NOMO-1 treated with DMSO at 0.1 percent for 48 hours (cell line): Measurements from ENCODE around the gene CDSN.
A peak's percentile ranks its signal among the peaks of the same experiment; 100 is the strongest.

Source experiments
- DNase-seq: peaks from one replicate; lab custom pipeline; 2025; ENCODE audit not compliant: unreplicated experiment; lab: John Stamatoyannopoulos, UW

Gene CDSN

DNA sequence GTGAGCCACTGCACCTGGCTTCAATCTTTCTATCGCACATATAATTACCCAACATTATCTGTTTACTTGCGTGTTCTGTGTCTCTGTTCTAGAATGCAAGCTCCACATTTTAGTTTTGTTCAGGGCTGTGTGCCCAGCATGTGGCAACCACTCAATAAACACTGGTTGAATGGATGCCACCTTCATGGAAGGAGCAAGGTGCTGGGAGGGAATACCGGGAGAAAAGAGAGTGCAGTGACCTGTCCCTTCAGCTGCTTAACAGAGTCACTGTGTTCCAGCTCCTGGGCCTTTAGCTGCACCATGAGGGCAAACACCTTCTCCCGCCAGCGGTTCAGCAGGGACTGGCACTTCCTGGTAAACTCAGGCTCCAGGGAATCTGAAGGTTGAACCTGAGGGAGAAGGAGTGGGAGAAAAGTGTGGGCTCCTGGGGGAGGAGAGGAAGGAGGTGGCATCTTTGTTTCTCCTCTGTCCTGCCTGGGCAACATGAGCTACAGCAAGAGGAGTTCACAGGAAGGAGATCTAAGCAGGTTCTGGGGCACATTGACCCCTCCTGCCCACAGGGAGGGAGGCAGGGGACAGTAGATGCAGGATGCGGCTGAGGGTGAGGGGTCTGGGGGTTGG lies 29.7 kb upstream of the CDSN start:
- no peak for DNase-seq

DNA sequence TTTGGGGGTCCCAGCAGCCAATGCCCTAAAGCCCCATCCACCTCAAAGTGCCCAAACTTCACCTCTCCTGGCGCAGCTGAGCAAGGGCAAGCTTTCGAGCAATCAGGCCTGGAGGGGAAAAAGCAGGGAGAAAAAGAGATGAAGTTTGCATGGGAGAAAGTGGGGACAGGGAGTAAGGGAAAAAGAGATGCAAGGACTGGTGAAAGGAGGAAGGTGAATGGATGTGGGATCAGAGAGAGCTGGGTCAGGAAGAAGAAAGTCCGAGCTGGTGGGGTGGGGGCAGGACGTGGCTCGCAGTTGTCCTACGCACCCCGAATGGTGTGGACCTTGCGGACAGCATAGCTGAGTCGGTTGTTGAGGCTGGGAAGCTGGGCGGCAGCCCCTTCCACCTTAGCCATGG lies 25.1 kb upstream of the CDSN start:
- no peak for DNase-seq

DNA sequence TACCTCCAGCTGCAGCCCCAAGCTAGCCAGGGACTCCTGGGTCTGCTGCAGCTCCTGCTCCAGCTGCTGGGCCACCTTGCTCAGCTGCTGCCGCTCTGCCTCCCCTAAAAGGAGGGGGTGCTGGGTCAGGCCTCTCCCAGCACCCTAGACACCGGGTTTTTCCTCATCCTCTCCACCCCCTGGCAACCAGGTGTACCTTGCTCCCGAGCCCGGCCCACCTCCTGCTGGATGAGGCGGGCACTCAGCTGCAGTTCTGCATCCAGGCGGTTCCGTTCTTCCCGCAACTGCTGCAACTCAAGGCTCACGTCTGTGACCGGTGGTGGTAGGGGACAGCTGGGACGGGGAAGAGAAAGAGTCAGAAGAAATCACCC lies 24.7 kb upstream of the CDSN start:
- no peak for DNase-seq

DNA sequence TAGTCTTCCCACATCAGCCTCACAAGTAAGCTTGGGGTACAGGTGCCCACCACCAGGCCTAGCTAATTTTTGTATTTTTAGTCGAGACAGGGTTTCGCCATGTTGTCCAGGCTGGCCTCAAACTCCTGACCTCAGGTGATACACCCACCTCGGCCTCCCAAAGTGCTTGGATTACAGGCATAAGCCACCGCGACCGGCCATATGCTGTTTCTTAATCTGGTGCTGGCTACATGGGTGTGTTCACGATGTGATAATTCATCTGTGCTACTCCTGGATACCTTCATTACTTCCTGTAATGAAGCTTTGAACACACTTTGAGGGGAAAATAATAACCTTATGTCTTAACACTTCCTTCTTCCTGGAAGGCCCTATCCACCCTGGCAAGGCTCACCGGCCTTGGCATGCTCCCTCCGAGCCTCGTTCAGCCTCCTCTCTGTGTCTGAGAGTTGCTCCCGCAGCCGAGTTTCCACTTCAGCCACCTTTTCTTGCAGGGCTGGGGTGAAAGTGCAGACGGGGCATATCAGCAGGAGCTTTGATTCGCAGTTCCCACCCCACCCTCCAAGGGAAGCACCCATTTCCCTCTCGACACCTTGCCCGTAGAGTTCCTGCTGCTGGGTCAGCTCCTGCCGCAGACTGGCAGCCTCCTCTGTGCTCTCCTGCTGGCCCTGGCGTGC lies 24.2 kb upstream of the CDSN start:
- no peak for DNase-seq

DNA sequence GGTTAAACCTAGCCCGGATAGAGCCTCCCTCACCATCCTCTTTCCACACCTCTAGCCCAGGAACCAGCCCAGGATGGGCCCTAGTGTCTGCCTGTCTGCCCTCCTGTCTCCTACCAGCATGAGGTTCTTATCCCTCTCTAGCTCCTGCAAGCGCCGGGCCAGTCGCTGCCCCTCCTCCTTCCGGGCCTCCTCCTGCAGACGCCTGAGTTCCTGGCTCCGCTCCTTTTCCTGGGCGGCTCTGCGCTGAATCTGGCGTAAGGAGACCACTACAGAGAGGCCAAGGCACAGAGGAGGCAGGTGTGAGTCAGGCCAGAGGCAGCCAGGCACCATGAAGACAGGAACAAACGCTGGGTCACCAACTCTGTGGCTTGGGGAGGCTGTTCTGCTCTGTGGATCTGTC lies 22.9 kb upstream of the CDSN start:
- no peak for DNase-seq

DNA sequence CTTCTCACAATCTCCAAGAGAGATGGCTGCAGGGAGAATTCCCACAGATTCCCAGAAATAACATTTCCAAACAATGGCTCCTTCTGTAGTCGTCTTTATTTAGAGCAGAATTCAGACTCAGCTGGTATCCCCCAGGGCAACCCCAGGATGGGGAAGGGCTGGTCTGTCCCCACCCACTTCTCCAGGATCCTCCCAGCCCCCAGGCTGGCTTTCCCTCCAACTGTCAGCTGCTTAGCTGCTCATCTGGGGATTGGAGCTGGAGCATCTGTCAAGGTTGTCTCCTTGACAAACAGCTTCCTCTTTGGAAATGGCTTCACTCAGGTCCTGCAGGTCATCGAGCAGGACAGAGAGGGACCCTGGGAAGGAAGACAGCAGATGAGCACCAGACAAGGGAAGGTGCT lies 22.1 kb upstream of the CDSN start:
- DNase-seq, result no peak

DNA sequence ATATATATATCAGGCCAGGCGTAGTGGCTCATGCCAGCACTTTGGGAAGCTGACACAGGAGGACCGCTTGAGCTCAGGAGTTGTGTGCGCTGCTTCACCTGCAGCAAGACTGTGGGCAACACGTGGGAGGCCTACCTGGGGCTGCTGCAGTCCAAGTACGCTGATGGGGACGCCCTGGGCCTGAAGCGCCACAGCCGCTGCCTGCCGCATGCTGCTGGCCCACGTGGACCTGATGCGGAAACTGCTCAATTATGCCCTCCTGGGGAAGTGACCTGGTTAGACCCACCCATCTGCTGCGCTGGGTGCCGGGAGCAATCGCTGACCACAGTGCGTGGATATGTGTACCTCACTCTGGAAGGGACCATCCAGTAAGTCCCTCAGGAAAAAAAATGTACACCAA lies 20.4 kb upstream of the CDSN start:
- no peak for DNase-seq

DNA sequence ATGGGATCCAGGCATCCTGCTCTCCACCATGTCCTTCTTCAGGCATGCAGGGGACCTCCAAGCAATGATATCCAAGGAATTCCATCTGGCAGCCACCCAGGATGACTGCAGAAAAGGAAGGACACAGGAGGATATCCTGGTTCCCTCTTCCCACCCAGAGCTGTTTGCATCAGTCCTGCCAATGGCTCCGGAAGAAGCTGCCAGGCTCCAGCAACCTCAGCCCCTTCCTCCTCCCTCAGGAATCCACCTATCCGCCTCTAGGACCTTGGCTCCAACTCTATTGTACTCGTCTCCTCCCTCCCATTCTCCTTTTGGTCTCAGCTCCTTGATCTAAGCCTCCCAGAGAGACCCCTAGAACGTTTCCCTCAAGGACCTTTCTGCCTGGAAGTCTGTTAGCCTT lies 19.4 kb upstream of the CDSN start:
- DNase-seq, result no peak

DNA sequence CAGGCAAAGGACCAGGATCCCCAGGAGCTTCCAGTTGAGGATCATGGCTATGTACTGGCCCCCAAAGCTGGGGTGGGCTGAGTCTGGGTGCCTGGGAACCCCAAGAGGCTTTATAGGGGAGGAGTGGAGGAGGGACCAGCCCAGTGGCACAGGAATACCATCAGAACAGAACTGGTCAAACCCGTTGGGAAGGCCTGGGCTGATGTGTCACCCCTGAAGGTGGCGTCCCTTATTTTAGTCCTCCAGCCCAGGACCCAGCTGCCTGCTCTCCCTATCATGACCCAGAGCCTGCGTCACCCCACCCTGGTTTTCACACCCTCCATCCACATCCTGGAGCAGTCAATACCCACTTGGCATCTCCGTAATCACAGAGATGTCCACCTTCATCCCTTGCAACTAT lies 18.7 kb upstream of the CDSN start, which contains the start of gene PSORS1C2:
Gene PSORS1C2, minus strand, starts transcription at position 85 of the 400 bp plus-strand sequence. Its CDS starts 40 bp downstream, at position 45.
- DNase-seq, result no peak

DNA sequence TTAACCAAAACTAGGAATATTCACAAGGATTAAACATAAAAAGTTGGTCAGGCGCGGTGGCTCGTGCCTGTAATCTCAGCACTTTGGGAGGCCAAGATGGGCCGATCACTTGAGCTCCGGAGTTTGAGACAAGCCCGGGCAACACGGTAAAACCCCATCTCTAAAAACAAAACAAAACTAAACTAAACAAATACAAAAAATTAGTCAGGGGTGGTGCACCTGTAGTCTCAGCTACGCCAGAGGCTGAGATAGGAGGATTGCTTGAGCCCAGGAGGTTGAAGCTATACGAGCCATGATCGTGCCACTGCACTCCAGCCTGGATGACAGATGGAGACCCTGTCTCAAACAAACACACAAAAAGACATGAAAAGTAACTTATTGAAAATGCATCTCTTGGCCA lies 15.5 kb upstream of the CDSN start:
- no peak for DNase-seq

DNA sequence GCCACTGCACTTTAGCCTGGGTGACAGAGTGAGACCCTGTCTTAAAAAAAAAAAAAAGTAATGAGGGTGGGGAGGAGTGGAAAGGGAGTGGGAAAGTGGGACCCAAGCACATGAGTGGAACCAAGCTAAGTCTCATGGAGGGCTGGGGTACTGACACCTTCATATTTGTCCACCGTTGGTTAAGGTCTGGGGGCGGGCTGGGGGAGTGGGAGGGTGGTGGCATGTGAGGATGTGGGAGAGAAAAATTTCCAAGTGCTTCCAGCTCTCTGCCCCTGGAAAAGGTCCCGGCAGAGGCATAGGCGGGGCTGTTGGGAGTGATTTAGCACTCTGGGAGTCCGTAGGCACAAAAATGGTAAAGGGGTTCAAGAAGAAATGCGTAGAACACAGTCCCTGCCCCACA lies 12.6 kb upstream of the CDSN start:
- DNase-seq, result no peak

DNA sequence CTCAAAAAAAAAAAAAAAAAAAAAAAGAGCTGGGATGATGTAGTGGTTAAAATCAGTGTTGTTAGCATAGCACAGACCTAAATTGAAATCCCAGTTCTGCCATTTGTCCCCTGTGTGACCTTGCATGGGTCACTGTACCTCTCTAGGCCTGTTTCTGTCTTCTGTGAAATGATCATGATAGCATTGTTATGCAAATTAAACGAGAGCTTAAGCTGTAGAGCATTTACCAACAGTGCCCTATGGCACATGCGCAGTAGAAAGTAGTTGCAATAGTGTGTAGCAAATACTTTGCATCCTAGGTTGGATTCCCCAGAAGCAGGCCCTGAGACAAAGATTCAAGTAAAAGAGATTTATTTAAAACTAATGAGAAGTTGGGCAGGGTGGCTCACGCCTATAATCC lies 11.3 kb upstream of the CDSN start:
- no peak for DNase-seq

DNA sequence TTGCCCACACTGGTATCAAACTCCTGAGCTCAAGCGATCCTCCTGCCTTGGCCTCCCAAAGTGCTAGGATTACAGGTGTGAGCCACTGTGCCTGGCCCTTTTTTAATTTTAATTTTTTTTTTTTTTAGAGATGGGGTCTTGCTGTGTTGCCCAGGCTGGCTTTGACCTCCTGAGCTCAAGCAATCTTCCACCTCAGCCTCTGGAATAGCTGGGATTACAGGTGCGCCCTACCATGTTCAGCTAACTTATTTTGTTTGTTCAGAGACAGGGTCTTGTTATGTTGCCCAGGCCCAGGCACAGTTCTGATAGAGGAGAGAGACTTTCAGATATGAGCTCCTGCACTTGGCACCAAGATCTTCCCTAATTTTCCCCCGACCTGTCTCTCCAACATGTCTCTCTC lies 10.5 kb upstream of the CDSN start:
- no peak for DNase-seq

DNA sequence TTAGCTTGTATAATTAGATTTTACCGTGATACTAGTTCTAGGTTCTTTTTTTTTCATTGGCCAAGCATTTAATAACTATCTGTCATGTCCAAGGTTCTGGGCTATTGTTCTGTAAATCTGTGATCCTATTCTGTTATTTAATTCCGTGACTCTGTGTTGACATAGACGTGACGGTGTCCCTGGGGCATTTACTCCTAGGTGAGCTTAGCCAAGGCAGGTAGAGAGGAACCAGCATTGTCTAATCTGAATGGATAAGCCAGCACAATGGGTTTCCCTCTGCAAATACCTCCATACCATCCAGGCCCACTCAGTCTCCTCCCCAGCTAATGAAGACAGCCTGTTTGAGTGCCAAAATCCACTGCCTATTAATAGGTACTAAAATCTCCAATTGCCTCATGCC lies 8.9 kb upstream of the CDSN start:
- DNase-seq, result no peak

DNA sequence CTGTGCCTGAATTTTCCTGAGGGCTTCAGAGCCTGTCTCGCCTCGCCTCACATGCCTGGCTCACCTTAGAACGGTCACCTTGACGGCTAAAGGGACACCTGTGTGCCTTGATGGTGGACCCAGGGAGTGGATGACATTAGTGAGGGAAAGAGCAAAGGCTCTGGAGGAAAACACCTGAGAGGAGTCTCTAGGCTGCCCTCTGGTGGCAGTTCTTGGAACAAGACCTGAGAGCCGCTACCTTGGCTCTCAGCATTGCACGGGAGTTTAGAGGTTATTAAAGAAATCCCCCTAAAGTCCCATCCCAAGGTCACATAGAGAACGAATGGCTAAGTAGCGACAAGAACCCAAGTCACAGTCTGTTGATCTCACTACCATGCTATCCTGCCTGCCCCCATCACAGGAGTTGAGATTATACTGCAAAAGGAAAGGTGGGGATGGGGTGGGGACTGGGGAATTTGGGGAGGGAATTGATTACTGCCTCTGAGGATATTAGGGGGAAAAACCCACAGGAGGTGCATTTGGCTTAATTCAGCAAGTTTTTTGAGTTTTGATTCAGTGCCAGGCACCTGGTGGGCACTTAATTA lies 7.9 kb upstream of the CDSN start:
- peak; percentile 23 for DNase-seq

DNA sequence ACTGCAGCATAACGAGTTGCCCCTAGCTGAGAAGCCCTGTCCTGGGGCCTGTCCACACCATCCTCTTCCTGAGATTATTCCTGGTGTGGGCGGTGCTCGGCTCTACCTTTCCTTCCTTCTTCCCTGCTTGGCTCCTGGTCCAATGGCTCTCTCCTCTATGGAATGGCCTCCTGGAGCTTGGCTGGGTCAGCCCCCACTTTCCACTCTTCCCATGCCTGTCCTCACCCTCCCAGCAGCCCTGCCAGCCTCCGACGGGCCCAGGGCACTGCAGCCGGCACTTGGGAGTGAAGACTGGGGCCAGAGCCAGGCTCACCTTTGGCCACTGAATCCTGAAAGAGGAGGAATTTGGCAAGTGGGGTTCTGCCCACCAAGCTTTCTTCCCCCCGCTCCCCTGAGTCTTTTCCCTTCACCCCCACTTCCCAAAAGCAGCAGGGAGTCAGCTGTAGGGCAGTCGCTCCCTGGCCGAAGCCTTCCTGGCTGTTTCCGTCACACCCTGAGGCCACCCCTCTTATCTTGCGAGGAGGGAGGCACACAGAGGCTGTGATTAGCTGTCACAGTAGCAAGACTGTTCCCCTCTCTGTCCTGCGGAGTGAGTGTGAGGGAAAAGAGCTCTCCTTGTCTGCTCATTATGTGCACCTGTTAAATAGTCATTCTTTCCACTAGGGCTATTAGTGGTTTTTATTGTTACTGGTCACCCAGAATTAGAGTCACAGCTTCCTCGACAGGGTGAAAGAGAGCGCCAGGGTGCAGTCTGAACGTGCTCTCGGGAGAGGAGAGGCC lies 6.3 kb upstream of the CDSN start:
- DNase-seq, result no peak

DNA sequence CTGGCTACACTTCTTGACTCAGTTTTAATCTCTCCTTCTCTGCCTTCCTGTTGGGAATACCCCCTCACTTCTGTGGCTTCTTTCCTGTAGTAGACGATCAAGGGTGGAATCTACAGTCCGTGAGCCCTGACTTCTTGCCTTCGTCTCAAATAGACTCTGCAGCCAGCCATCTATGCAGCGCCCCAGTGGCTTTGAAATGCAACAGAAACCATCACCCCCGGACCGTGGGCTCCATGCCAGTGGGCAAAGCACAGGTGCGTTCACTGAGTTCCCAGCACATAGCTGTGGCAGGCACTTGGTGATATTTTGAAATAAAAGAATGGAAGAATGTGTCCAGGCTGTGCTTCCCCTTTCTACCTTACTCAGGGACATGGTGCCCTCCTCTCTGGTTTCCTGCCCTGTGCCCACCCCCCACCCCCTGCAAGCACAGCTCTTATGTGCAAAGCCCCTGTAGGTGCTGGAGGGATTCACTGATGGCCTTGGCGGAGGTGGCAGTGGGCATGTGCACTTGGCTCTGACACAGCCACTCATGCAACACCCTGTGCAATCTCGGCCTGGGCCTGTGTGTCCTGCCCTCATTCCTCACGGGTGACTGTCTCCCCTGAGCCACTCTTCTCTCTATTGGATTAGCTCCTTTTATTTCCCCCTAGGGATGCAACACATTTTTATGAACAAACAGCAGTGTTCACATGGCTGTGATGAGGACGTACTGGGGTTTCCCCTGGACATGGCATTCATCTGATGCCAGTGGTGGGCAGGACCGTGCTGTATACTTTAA lies 5.5 kb upstream of the CDSN start:
- no peak for DNase-seq

DNA sequence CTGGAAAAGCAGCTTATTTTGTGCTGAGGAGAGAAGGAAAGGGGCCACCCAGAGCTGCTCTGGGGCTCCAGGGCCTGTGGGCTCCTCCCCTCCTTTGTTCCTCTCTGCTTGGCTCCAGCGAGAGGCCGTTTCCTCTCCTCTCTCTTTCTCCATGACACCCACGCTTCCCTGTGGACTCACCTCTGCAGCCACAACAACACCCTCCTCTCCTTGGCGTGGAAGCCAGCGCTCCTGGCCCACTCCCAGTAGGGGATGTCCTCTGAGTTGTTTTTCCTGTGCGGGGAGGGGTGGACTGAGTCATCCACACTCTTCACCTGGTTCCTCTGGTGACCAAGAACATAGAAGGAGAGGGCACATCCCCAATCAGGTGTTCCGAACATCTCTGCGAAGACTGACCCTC lies 4.9 kb upstream of the CDSN start:
- DNase-seq, result no peak

DNA sequence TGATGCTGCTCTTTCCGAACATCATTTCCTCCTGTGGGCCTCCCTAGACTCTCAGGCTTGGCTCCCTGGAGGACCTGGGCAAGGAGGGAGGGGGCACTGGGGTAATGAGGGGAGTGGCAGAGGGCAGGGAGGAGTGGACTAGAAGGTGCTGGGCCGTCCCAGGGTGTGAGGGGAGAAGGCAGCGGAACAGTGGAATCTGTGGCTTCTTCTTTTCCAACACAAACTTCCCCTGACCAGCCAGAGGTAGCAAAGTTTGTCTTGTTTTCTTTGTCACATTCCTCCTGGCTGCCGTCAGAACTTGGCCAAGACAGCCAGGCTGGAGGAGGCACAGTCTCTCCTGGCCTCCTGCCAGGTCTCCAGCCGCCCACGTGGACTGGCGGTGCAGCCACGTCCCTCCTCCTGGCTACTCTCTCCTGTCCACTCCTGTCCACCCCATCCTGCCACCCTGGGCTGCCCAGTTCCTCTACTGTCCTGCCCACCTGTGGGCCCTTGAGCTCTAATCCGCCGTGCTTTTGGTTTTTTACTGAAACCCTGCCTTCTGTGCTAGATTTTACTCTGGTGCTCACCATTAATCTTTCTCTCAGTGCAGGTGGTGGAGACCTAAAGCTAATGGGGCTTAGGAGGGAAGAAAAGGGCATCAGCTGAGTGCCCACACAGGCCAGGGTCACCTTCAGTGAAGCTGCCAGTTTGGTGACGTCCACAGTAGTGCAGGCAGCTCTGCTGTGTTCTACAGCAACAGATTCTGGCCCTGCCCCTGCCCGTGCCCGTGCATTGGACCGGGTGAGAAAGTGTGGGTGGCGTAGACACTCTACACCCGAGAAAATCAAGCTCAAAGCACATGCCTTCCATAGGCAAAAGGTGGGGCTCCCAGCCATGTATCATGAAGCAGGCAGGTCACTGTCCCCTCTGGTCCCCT lies 2.8 kb upstream of the CDSN start:
- DNase-seq, result no peak

DNA sequence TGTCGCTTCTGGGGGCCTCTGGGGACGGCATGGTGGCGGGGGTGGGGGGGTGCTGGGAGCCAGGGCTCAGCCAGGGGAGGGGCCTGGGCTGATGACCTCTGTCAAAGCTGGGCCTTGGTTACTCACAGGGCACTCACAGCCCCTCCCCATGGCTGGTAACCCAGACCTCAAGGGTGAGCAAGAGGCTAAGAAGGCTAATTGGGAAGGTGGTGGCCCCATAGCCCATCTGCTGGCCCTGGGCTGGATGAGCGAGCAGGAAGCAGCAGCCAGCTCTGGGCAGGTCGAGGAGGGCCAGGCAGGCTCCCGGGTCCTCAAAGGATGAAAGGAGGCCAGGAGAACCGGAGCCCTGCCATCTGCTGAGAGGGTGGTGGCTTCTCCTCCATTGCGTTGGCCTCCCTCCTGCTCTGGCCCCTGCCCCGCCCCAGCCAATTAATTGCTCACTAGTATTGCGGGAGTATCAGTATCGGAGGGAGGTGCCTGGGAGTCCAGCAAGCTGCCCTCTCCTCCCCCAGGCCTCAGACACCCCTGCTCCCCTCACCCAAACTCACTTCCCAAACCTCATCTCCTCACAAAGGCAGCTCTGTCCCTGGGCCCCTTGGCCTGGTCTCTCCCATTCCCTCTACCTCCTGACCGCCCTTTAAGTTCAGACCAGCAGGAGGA lies 1.0 kb upstream of the CDSN start:
- no peak for DNase-seq
